HFFc6 (cell line): ENCODE measurements around the gene SLC23A1. TPM values are rescaled to one million over a fixed set of nuclear protein-coding genes. Genes with fewer than 3 reads are reported as not detected.

Source experiments
- DNase-seq: peaks from one replicate; pipeline ENCODE4 v3.0.0-alpha.2; 2018
- H3K27ac Mint-ChIP-seq: 2 replicates; pipeline ENCODE4 v1.8.0; 2020; ENCODE audit warnings: mild to moderate bottlenecking, mixed read lengths
- H3K27me3 Mint-ChIP-seq: 2 replicates; pipeline ENCODE4 v1.8.0; 2021; ENCODE audit warnings: mild to moderate bottlenecking, moderate library complexity, mixed read lengths; ENCODE audit not compliant: insufficient read depth
- H3K36me3 Mint-ChIP-seq: 2 replicates; pipeline ENCODE4 v1.8.0; 2021; ENCODE audit warnings: low read depth, mixed read lengths
- H3K4me1 Mint-ChIP-seq: 2 replicates; pipeline ENCODE4 v1.8.0; 2020; ENCODE audit warnings: low read depth, mixed read lengths
- H3K4me3 Mint-ChIP-seq: 2 replicates; pipeline ENCODE4 v1.8.0; 2020; ENCODE audit warnings: mild to moderate bottlenecking, moderate library complexity, mixed read lengths
- H3K9me3 Mint-ChIP-seq: 2 replicates; pipeline ENCODE4 v1.8.0; 2020; ENCODE audit warnings: mild to moderate bottlenecking, mixed read lengths
- CTCF ChIP-seq: fragments of 200-600 bp; sonication (generic); IDR thresholded peaks from 2 replicates; pipeline ENCODE4 v1.5.0; 2021; ENCODE audit warnings: antibody characterized with exemption, mild to moderate bottlenecking
- total RNA-seq, 6 experiments: library from RNA; stranded (reverse); fragmentation: NEBNext Ultra II Directional; extraction: Animal tissue kit (Norgen Biotek cat#: 25700); gene quantifications; 2 replicates in 1 of 6; 3 replicates in 5 of 6; pipeline ENCODE4 v1.2.3, GENCODE V29; 2021

Gene SLC23A1
- total RNA-seq, 6 experiments from 2014 or later: not detected

- no peak overlapping the region for H3K27ac Mint-ChIP-seq
- H3K27me3 Mint-ChIP-seq: no peaks in the 10 kb centered on the region; the same call in 1 of the 2 replicates
- no peak overlapping the region for H3K4me3 Mint-ChIP-seq
- peaks cover 10% of the 10 kb centered on the region; the same call in 1 of the 2 replicates for H3K36me3 Mint-ChIP-seq
- no peak for TF ChIP-seq CTCF
- DNase-seq: no peak
- no peaks in the 10 kb centered on the region for H3K9me3 Mint-ChIP-seq
- peaks cover 19% of the 10 kb centered on the region for H3K4me1 Mint-ChIP-seq
These were observed 32.8 kb upstream of the SLC23A1 start for GRCh38 chr5:139415869-139416268.

GRCh38 chr5:139415221-139415861 is 32.2 kb upstream of the SLC23A1 start:
- no peak for DNase-seq
- Mint-ChIP-seq H3K27ac (no peak overlapping the region), H3K4me3 (no peak overlapping the region), H3K9me3 (no peaks in the 10 kb centered on the region), H3K36me3 (peaks cover 10% of the 10 kb centered on the region; the same call in 1 of the 2 replicates), H3K4me1 (peaks cover 24% of the 10 kb centered on the region), H3K27me3 (no peaks in the 10 kb centered on the region)
- TF ChIP-seq CTCF: no peak

- no peak for DNase-seq
- no peak for TF ChIP-seq CTCF
- Mint-ChIP-seq H3K36me3 (peaks cover 10% of the 10 kb centered on the region; the same call in 1 of the 2 replicates), H3K9me3 (no peaks in the 10 kb centered on the region), H3K27ac (no peak overlapping the region), H3K27me3 (no peaks in the 10 kb centered on the region), H3K4me1 (peaks cover 31% of the 10 kb centered on the region), H3K4me3 (no peak overlapping the region)
These were observed 31.6 kb upstream of the SLC23A1 start for GRCh38 chr5:139414581-139415130.

- H3K27ac Mint-ChIP-seq: no peak overlapping the region
- no peak overlapping the region for H3K4me3 Mint-ChIP-seq
- TF ChIP-seq CTCF: no peak
- H3K36me3 Mint-ChIP-seq: peaks cover 10% of the 10 kb centered on the region; the same call in 1 of the 2 replicates
- DNase-seq: no peak
- peaks cover 32% of the 10 kb centered on the region for H3K4me1 Mint-ChIP-seq
- no peaks in the 10 kb centered on the region for H3K27me3 Mint-ChIP-seq
- no peaks in the 10 kb centered on the region for H3K9me3 Mint-ChIP-seq
These were observed 30.9 kb upstream of the SLC23A1 start for GRCh38 chr5:139413963-139414362.

GRCh38 chr5:139413153-139413552 is 30.1 kb upstream of the SLC23A1 start:
- Mint-ChIP-seq H3K4me1 (peaks cover 24% of the 10 kb centered on the region), H3K36me3 (peaks cover 5% of the 10 kb centered on the region; the same call in 1 of the 2 replicates), H3K9me3 (no peaks in the 10 kb centered on the region), H3K27ac (no peak overlapping the region), H3K4me3 (no peak overlapping the region), H3K27me3 (no peaks in the 10 kb centered on the region)
- no peak for TF ChIP-seq CTCF
- DNase-seq: no peak
